Activated CD8-positive, alpha-beta T cell treated with anti-CD3 and anti-CD28 coated beads for 36 hours (primary cell): ENCODE data around the gene CTBP2. TPM values are rescaled to one million over a fixed set of nuclear protein-coding genes. Genes with fewer than 3 reads are reported as not detected.

Experiments used
- ATAC-seq: fragments of 200-7000 bp; cut with Tn5 transposase; one replicate; pipeline ENCODE4 v1.10.0; 2021; ENCODE audit warnings: mild to moderate bottlenecking, moderate library complexity
- CTCF ChIA-PET: fragments of 350-600 bp; sonication (Branson Sonifier 250); formaldehyde crosslinking; loops from one replicate; lab custom pipeline; 2021; ENCODE audit warnings: antibody characterized with exemption; lab: Charles Lee
- POLR2A ChIA-PET: fragments of 350-600 bp; sonication (Branson Sonifier 250); formaldehyde crosslinking; loops from one replicate; lab custom pipeline; 2021; ENCODE audit warnings: antibody characterized with exemption; lab: Charles Lee
- DNase-seq: peaks from one replicate; pipeline ENCODE4 v3.0.0-alpha.2; 2020
- H3K27ac Mint-ChIP-seq: one replicate; pipeline ENCODE4 v1.8.0; 2021; ENCODE audit warnings: mild to moderate bottlenecking, mixed read lengths
- H3K27me3 Mint-ChIP-seq: one replicate; pipeline ENCODE4 v1.8.0; 2021; ENCODE audit warnings: mixed read lengths
- H3K36me3 Mint-ChIP-seq: one replicate; pipeline ENCODE4 v1.8.0; 2021; ENCODE audit warnings: low read depth, mixed read lengths
- H3K4me1 Mint-ChIP-seq: one replicate; pipeline ENCODE4 v1.8.0; 2021; ENCODE audit warnings: low read depth, mixed read lengths
- H3K4me3 Mint-ChIP-seq: one replicate; pipeline ENCODE4 v1.8.0; 2021; ENCODE audit warnings: mild to moderate bottlenecking, moderate library complexity, mixed read lengths
- H3K9me3 Mint-ChIP-seq: one replicate; pipeline ENCODE4 v1.8.0; 2021; ENCODE audit warnings: mixed read lengths
- CTCF ChIP-seq: fragments of 200-600 bp; IDR thresholded peaks from one replicate; pipeline ENCODE4 v1.8.0; 2022; ENCODE audit warnings: antibody characterized with exemption, mild to moderate bottlenecking
- intact Hi-C: fragments of 100-400 bp; cut with micrococcal nuclease; formaldehyde crosslinking; loops from one replicate; pipeline ENCODE4 v1.10.0; 2022
- total RNA-seq, 2 experiments: library from RNA; stranded (reverse); gene quantifications; one replicate each; pipeline ENCODE4 v1.2.3, GENCODE V29; 2021

The CTBP2 gene
- total RNA-seq, 2 experiments from 2014 or later = 0.60 to 0.88 TPM

GRCh38 chr10:125012851-125013528, 147.4 kb downstream of the CTBP2 start:
- DNase-seq (no peak), ATAC-seq (no peak)
- peaks cover 4% of the 10 kb centered on the region for H3K27me3 Mint-ChIP-seq
- H3K4me1 Mint-ChIP-seq = no peaks in the 10 kb centered on the region
- H3K36me3 Mint-ChIP-seq = no peaks in the 10 kb centered on the region
- H3K9me3 Mint-ChIP-seq = no peaks in the 10 kb centered on the region
- H3K27ac Mint-ChIP-seq = no peak overlapping the region
- ChIA-PET POLR2A (no interaction called here), CTCF (no interaction called here)
- no peak for TF ChIP-seq CTCF
- intact Hi-C loops = no loop called here
- H3K4me3 Mint-ChIP-seq = no peak overlapping the region

- Mint-ChIP-seq H3K27me3 (peaks cover 4% of the 10 kb centered on the region), H3K36me3 (no peaks in the 10 kb centered on the region), H3K4me1 (no peaks in the 10 kb centered on the region), H3K9me3 (no peaks in the 10 kb centered on the region), H3K27ac (no peak overlapping the region), H3K4me3 (no peak overlapping the region)
- intact Hi-C loops = no loop called here
- no peak for ATAC-seq
- no peak for DNase-seq
- POLR2A ChIA-PET = no interaction called here
- CTCF ChIA-PET = no interaction called here
- TF ChIP-seq CTCF = no peak
Measured at GRCh38 chr10:125011926-125012705, 148.2 kb downstream of the CTBP2 start.

DNA sequence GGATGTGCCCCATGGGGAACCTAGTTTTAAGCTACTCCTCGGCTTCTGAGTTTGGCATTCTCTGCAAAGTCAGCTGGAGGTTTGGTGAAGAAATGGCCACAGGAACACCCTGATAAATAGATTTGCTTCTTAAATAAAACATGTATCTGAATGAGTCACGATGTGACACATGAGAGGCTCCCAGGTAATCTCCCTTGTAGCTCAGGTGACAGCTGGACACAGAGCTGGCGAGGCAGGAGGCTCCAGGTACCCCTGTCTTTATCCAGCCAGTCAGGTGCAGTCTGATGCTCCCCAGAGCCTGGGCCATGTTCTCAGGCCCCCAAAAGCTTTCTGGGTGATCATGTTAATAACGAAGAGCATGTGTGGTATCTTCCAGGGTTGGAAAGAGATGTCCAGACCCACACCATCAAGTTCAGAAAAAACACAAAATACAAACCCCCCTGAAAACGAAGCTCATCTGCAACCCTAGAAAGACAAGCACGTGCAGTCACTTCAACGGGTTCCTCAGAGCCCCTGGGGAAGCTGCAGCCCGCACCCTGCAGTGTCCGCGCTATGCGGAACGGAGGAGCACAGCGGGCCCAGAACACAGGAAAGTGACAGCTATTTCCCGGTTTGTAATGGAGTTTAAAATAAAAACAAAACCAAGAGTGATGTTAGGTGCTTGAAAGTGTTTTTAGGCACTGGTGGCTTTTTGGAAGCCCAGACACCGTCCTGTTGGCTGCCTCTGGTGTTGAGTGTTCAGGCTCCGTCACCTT, 149.0 kb downstream of the CTBP2 start:
- Mint-ChIP-seq H3K27ac (no peak overlapping the region), H3K4me3 (no peak overlapping the region), H3K4me1 (no peaks in the 10 kb centered on the region), H3K27me3 (peaks cover 4% of the 10 kb centered on the region), H3K36me3 (no peaks in the 10 kb centered on the region), H3K9me3 (no peaks in the 10 kb centered on the region)
- intact Hi-C loops = no loop called here
- ChIA-PET POLR2A (no interaction called here), CTCF (no interaction called here)
- DNase-seq (no peak), ATAC-seq (no peak)
- TF ChIP-seq CTCF = no peak

GRCh38 chr10:125010362-125010761, 150.0 kb downstream of the CTBP2 start:
- Mint-ChIP-seq H3K27me3 (peaks cover 4% of the 10 kb centered on the region), H3K4me1 (no peaks in the 10 kb centered on the region), H3K36me3 (no peaks in the 10 kb centered on the region), H3K4me3 (no peak overlapping the region), H3K27ac (no peak overlapping the region), H3K9me3 (no peaks in the 10 kb centered on the region)
- no peak for TF ChIP-seq CTCF
- DNase-seq (no peak), ATAC-seq (no peak)
- intact Hi-C loops = no loop called here
- CTCF ChIA-PET = no interaction called here
- POLR2A ChIA-PET = interaction anchor here (0.6 kb wide), 1 partner anchor 678 kb away, joined by 4 read pairs; no protein-coding TSS in a partner anchor
